NCI-H2227 treated with DMSO at 0.1 percent for 48 hours (cell line): Measurements from ENCODE around the gene MLF2.

Source experiments
- DNase-seq: peaks from one replicate; lab custom pipeline; 2025; lab: John Stamatoyannopoulos, UW

The MLF2 gene

DNA sequence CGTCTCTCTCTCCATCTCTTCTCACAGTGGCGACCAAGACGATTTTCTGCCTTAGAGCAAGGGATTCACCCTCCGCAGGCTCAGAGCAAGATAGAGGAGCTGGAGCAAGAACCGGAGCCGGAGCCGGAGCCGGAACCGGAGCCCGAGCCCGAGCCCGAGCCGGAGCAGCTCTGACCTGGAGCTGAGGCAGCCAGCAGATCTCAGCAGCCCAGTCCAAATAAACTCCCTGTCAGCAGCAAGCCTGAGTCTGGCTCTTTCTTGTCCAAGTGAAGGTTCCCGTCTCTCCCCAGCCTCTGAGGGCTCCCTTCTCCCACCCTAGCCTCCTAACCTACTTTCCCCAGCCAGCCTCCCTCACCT is 25.3 kb upstream of the MLF2 start:
- no peak for DNase-seq

DNA sequence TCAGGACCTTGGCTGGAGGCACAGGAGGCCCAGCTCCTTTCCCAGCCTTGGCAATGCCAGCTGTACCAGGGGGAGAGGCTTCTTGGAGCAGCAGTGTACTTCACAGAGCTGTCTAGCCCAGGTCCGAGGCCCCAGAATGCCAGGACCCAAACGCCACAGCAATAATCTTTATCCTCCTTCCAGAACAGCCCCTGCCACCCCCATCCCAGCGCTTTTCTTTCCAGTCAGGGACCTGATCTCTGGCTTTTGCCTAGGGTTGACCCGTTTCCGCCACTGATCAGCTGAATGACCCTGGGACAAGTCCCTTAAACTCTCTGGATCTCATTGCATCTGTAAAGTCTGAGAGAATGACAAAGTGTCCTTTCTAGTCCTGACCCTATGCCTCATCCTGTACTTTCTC is 24.4 kb upstream of the MLF2 start:
- DNase-seq, result no peak

DNA sequence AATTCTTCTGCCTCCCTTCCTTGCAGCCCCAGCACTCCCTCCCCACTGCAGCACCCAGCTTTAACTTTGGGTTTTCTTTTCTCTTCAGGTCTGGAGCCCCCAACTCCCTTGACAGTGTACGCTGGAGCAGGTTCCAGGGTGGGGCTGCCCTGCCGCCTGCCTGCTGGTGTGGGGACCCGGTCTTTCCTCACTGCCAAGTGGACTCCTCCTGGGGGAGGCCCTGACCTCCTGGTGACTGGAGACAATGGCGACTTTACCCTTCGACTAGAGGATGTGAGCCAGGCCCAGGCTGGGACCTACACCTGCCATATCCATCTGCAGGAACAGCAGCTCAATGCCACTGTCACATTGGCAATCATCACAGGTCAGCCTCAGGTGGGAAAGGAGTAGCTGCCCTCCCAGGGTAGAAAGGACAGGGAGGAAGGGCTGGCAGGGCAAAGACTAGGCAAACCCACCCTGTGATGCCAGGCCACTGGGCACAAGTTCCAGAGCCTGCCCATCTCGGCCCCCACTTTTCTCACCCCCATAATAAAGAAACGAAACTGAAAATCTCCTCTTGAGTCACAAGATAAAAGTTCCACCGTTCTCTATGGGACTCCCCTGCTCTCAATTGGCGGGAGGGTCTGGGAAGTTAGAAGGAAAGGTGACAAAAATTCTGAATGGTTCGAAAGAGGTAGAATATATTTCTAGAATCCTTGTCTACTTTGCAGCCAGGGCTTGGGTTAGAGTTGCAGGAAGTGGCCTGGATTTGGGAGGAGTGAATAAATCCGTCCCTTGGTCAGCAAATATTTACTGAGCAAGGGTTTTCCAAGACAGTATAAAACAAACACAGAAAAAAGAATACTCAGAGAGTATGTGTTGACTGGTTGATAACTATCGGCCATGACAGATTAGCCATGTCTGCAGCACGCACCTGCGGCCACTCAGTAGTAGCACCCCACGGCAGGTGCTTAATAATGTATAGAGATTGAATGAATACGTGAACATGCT is 22.5 kb upstream of the MLF2 start:
- no peak for DNase-seq

DNA sequence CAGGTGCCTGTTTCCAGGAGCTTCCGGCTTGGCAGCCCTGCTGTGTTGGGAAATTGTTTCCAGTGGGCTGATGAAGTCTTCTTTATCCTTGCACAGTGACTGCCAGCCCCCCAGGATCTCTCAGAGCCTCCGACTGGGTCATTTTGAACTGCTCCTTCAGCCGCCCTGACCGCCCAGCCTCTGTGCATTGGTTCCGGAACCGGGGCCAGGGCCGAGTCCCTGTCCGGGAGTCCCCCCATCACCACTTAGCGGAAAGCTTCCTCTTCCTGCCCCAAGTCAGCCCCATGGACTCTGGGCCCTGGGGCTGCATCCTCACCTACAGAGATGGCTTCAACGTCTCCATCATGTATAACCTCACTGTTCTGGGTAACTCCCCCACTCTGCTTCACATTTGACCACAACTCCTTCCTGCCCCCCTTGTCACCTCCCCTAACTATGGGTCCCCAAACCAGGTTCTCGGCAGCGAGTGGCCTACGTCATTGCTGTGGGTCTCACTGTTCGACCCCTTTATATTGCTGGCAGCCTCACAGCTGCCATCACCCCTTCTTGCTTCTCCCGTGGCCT is 21.6 kb upstream of the MLF2 start:
- no peak for DNase-seq

DNA sequence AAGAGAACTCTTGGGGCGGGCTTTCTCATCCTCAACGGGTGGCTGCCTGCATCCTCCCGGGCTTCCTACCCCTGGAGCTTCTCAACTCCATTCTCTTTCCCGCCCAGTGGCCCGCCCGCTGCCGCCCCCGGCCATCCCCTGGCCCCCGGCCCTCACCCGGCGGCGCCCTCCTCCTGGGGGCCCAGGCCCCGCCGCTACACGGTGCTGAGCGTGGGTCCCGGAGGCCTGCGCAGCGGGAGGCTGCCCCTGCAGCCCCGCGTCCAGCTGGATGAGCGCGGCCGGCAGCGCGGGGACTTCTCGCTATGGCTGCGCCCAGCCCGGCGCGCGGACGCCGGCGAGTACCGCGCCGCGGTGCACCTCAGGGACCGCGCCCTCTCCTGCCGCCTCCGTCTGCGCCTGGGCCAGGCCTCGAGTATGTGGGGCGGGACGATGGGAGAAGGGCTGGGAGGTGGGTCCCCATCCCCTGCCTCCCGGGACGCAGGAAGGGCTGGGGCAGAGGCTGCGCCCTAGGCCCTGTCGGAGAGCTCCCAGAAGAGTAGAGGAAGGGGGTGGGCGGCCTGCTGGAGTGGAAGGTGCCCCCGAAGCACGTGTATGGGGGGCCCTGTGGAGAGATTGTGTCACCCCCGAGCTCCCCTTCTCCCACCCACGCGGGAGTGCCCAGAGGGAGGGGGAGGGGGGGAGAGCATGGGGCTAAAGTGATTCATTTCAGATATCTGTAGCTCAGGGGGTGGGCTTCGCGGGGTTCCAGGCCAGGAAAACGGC is 20.8 kb upstream of the MLF2 start:
- no peak for DNase-seq

DNA sequence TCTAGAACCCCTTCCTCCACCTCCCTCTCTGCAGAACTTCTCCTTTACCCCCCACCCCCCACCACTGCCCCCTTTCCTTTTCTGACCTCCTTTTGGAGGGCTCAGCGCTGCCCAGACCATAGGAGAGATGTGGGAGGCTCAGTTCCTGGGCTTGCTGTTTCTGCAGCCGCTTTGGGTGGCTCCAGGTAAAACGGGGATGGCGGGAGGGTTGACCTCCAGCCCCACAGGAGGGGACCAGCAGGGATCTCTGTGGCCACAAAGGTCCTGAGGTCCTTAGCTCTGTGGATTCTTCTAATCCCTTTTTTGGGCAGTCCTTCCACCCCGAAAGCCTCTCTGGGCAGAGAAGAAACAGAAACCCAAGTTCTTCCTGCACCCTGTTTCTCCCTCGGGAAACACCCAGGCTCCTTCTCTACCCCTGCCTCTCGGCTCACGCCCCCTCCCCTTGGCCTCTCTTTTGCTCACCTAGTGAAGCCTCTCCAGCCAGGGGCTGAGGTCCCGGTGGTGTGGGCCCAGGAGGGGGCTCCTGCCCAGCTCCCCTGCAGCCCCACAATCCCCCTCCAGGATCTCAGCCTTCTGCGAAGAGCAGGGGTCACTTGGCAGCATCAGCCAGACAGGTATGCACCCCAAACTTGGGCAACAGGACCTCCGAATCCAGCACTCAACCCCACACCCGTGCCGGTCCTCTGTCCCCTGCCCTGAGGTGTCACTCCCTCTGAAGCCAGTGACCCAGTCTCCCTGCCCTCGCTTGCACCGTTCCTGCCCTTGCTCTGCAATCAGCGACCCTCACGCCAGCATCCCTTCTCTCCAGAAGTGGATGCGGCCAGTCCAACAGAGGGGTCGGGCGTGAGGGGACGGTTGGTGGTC is 20.0 kb upstream of the MLF2 start:
- no peak for DNase-seq

DNA sequence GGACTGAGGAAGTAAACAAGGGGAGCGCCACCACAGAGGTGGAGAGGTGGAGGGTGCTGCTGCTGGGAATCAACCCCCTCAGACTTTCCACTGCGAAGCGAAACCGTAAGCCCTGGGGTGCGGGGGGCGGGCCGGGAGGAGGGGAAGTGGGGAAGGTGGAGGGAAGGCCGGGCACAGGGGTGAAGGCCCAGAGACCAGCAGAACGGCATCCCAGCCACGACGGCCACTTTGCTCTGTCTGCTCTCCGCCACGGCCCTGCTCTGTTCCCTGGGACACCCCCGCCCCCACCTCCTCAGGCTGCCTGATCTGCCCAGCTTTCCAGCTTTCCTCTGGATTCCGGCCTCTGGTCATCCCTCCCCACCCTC is 19.4 kb upstream of the MLF2 start, which contains the start of gene LAG3:
LAG3 (plus strand) TSS at position 190 of the 365 bp plus-strand sequence. CDS start 333 bp downstream, outside the sequence.
- DNase-seq, result no peak

DNA sequence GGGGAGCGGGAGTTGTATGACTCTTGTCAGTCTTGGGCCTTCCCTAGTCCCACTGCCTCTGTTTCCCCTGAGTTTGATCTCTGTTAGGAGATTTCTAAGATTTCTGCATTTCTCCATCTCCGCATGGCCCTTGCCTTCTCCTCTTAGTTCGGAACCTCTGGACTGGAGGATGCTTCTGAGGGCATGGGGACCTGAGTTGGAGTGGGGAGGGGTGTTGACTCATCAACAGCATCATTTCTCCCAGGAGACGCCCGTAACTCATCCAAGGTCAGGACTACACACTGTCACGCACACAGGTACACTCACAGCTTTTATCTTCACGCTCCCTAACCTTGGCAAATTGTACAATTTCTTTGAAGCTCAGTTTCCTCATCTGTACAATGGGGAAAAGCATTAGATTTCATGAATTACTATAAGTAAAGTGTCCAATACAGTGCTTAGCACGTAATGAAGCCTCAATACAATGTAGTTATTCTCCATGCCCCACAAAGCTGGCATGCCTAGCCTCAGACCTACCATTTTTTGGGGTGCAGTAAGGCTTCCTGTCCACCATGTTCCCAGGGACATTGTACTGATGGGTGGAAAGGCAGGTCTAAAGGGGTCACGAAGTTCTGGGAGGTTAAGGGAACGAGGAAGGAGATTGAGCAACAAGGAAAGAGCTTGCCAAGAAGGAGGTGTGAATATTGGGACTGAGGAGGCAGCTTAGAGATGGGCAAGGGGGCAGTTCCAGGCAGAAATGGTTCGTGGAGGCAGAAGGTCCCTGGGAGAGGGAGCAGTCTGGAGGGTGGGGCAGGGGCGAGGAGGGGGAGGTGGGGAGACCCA is 18.8 kb upstream of the MLF2 start:
- DNase-seq, result no peak

DNA sequence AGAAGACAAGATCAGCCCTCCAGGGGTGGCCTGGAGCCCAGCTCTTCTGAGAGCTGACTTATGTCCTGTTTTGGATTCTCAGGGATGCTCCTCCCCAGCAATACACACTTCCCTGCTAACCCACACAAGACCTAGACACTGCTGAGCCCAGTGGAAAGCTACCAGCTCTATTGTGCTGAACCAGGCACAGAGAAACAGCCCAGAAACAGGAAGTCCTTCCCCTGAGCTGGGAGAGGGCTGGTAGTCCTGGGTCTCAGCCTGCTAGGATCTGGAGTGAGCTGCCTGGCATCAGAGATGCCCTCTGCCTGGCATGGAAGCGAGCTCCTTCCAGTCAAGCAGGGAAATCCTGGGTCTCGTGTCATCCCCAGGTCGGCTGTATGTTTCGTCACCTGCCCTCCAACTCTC is 18.2 kb upstream of the MLF2 start:
- DNase-seq, result no peak

DNA sequence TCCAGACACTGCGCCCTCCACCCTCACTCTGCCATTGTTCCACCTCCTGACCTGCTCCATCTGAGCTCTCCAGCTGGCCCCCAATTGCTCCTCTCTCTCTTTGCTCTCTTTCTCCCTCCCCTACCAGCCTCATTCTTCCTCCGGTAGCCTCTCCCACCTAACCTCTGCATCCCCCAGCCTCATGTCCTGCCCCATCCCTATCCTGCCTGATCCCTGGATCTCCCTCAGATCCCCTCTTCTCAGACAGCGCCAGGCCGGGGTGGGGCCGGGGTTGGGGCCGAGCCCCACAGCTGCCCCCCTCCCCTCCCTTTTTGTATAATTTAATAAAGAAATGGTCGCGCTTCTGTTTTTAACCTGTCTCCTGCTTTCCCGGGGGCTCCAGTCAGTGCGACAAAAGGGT is 17.7 kb upstream of the MLF2 start:
- DNase-seq, result no peak

DNA sequence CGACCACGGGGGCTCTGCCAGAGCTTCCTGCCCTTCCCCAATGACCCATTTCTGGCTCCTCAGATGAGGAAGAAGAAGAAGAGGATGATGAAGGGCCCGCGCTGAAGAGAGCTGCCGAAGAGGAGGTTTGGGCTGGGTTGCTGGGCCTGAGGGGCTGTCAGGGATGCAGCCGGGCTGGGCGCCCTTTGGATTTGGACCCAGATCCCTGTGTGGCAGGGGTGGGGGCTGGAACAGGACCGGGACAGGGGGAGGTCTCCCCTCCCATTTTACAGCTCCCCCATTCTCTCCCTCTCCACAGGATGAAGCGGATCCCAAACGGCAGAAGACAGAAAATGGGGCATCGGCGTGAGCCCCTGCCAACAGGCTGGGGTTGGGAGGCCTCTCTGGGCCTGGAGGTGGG is 17.2 kb upstream of the MLF2 start:
- no peak for DNase-seq

DNA sequence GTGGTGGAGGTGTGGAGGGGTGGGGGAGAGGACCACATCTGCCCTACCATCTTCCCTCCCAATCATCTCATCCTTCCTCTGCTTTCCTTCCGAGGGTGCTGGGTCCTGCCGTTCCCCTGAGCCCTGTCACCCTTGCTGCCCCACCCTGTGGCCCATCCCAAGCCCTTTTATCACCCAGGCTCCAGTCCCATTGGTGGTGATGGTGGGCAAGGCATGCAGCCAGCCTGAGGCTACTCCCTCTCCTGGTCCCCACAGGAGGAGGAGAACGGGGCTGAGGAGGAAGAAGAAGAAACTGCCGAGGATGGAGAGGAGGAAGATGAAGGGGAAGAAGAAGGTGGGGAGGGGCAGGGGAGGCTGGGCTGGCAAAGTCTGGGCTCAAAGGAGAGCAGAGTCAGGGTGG is 16.7 kb upstream of the MLF2 start:
- DNase-seq, result no peak

DNA sequence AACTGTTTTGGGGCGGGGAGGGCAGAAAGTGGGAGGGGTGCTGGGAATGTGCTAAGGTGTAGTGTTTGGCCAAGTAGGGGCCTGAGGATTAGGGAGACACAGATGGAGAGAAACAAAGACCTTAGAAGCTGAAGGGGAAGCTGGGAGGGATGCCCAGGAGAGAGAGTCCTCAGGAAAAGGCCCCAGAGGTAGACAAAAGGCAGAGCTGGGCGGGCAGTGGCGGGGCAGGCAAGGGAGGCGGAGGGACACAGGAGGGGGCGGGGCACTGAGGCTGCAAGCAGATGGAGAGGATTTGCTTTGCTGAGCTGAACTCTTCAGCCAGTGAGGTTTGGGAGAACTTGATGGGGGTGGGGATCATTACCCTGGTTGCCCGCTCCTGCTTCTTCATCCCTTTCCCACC is 16.0 kb upstream of the MLF2 start:
- peak; percentile 45 for DNase-seq

DNA sequence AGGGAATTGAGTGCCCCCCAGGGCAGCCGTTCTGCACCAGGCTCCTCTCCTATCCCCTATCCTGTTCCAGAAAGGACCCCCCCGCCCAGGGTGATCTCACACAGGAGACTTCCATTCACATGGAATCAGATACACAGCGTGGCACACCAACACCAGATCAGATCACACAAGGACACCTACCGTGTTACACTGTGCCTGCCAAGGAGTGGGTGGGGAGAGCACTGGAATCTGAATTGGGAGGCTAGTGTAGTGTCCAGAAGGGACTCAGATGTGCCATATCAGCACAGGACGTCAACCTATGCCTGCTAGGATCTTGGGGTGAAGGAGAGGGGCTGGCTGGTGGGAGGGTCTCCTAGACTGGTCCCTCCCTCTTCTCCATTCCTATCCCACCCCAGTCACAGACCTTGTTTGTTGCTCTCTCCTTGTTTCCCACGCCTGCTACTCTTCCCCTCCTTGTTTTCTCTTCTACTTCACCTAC is 15.5 kb upstream of the MLF2 start:
- no peak for DNase-seq

DNA sequence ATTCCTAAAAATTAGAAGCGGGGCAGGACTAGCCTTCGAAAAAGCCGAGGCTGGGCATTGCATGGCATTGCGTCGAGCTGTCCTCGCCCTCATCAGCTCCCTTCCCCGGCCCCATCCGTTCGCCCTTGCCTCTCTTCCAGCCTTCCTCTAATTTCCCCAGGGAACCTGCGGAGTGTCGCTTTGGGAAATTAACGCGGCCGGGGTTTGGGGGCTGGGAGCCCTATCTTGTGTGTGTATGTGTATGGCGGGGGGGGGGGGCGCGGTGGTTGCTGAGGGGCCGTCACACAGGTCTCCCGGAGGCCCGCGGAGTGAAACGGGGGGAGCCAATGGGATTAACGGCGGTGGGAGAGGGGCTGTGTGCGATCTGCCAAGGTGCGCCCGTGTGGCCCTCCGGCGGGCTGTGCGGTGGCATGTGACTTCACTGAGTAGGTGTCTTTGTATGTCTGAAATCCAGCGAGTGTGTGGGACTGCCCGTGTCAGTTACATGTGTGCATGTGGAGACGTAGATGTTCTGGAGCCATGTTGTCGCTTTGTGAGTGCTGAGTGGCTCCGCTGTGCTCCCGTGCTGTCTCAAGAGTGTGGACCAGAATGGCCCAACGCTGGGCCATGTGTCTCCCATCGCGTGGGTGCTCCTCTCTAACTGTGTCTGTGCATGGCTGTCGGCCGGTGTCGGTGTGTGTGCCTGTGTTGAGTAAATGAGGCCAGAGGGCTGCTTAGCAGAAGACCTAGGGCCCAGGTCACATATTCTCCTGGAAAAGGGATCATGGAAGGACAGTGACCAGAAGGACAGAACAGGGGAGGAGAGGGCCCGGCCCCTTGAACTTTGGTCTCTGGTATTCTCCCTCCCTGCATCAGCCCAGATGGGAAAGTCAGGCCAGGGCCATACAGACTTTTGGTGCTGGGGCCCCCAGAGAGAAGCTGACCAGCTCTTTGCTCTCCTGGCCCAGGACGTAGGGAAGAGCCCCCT is 14.7 kb upstream of the MLF2 start:
- DNase-seq, result no peak

DNA sequence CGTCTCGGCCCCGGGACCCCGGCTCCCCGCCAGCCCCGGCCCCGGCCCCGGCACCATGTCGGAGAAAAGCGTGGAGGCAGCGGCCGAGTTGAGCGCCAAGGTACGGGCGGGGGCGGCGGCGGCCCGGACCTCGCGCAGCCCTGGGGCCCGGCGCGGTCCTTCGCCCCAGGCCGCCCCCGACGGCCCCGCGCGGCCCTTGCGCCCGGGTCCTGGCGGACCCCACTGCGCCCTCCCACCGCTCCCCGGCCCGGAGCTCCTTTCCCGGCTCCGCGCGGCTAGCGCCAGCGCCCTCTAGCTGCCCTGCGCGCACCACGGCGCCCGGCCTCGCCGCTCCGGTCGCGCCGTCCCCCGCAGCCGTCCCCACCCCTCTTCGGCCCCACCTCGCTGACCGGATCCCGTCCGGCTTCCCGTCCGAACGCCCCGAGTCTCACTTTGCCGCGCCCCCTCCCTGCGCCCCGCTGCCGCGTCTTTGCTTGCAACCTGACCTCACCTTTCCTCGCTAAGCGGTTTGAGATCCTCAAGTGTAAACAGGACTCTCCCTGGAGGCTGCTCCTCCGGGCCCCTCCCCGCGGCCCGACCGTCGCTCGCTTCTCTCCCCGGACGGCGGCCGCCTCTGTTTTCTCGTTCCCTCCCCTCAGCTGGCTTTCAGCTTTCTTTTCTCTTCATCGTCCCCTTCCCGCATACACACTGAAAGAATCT is 13.9 kb upstream of the MLF2 start:
- DNase-seq, result no peak

DNA sequence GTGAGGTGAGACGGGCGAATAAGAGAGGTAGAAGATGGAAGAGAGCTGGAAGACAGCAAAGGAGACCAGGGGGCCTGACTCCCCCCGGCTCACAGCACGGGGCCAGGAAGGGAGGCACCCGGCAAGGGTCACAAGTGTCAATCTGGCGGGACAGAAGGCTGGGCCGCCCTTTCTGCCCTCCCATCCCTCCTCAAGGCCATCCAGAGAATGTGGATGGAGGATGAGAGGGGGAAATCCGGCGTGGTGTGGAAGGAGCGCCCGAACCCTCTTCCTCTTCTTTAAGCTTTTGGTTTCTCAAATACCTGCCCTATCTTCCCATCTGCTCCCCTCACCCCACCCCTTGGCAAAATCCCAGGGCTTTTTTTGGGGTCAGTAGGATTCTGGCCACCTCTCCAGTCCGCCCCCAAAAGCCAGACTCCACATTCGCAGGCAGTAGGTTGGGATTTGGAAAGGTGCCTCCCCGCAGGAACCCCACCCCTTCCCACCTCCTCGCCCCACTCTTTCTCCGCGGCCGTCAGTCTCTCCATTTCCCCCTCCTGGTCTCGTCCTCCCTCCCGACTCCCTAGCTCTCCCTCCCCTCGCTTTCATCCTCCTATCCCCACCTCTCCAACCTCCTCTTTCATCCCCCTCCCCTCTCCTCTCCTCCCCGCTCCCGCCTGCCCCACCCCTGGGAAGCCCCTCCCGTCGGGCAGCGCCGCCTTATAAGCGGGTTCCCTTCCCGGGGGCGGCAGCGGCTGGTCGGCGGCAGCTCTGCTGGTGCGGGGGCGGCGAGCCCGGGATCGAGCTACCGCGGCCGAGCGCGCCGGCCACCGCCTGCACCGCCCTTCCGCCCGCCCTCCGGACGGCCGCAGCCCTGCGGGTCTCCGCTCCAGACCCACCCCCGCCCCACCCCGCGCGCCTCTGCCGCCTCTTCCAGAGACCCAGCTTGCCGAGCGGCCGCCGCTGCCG is 13.0 kb upstream of the MLF2 start, which contains the start of gene PTMS:
PTMS (plus strand) TSS at position 730 of the 948 bp plus-strand sequence. CDS start 343 bp downstream, outside the sequence.
- peak; percentile 79 for DNase-seq
